Measurements from ENCODE around the gene TAOK3. TPM values are rescaled to one million over a fixed set of nuclear protein-coding genes. Genes with fewer than 3 reads are reported as not detected.

TAOK3 gene
- total and polyA plus RNA-seq, 2 of the 8 experiments (the other 6 are each of a cell fraction or from before 2014, with no cell fraction given), result 5.2 to 9.3 TPM

- no peak for TF ChIP-seq BACH1 (IDR thresholded peaks at IDR 0.05; ENCODE audit: low read length)
Observed at GRCh38 chr12:118326991-118327390, 45.7 kb downstream of the TAOK3 start (continued).
